ENCODE measurements around the gene LRRC23.

DNA sequence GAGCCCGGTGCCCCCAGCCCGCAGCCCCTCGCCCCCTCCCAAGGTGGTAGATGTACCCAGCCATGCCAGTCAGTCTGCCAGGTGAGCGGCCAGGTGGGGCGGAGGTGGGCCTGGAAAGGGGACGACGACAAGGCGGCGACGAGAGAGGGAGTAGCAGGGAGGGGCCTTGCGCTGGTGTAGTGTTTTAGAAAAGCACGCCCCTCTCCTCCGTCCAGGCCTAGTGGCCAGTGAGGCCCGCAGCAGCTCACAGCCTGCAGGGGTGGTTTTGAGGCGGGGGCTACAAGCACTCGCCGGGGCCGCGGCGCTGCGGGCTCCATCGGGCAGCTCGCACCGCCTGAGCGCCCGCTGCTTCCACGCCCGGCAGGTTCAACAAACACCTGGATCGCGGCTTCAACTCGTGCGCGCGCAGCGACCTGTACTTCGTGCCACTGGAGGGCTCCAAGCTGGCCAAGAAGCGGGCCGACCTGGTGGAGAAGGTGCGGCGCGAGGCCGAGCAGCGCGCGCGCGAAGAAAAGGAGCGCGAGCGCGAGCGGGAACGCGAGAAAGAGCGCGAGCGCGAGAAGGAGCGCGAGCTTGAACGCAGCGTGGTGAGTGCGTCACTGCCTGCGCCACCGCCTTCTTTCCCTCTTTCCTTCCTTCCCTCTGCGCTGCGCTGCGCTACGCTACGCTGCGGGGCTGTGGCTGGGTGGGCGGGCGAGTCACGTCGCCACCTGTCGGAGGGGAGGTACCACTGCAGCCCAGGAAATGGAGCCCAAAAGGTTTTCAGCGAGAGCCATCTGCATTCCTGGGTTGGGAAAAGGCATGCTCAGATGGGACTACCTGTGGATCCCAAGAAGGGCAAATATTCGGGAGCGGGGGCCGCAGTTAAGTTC, 33.1 kb downstream of the LRRC23 start:
- TF ChIP-seq CTCF (IDR thresholded peaks at IDR 0.05) (peak; percentile 95 to 99 (median 98)), POLR2A (IDR thresholded peaks at IDR 0.05) (peak; percentile 77 to 84)

All from Peyer's patch (tissue), 4 donors.